Jurkat, Clone E6-1 (cell line): ENCODE data around the gene PIK3R4.

Experiments used
- DNase-seq: peaks from one replicate; pipeline ENCODE4 v3.0.0-alpha.2; 2011; ENCODE audit warnings: low read depth, low spot score
- H3K4me3 ChIP-seq: 2 replicates; pipeline ENCODE4 v1.5.1; 2011; ENCODE audit warnings: mild to moderate bottlenecking, low read length, control low read depth, moderate library complexity

PIK3R4 gene

GRCh38 chr3:130702985-130703384 lies 43.6 kb downstream of the PIK3R4 start:
- no peak for DNase-seq

GRCh38 chr3:130700541-130700940 lies 46.1 kb downstream of the PIK3R4 start:
- no peak for DNase-seq
- no peak overlapping the region for H3K4me3 ChIP-seq

More at GRCh38 chr3:130702985-130703384, 43.6 kb downstream of the PIK3R4 start:
- H3K4me3 ChIP-seq = no peak overlapping the region

- DNase-seq = peak; percentile 39
- H3K4me3 ChIP-seq = no peak overlapping the region
These were observed 46.9 kb downstream of the PIK3R4 start for GRCh38 chr3:130699765-130700164.

- no peak overlapping the region for H3K4me3 ChIP-seq
- DNase-seq = no peak
These were observed 53.3 kb downstream of the PIK3R4 start for GRCh38 chr3:130693314-130693713.

GRCh38 chr3:130692455-130692854 lies 54.2 kb downstream of the PIK3R4 start:
- H3K4me3 ChIP-seq = no peak overlapping the region
- no peak for DNase-seq

DNA sequence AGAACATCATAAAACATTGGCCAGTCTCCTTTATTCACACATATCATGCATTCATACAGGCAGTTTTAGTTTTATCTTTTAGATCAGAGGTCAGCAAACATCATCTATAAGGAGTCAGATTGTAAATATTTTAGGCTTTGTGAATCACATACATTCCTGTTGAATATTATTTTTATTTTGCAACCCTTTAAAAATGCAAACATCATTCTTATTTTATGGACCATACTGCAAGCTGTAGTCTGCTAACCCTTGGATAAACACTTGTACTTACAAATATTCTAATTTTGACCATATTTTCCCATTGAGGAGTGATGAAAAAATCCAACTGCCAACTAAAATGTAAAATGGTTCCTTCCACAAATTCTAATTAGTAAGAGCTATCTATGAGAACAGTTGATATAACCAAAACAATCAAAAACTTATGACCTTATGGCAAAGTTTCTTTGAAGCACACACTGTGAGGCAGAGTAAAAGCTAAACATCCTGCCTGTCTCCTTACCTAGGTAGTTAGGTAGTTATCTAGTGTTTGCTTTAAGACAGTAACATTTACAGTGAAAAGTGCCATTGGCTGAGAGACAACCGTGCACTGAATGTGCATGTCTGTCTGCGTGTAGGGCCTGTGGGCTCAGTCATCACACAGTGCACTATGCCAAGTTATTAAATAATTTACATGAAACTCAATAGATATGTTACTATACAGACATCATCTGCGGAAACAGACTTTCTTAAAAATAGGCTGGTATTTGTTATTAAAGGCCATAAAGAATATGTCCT lies 57.7 kb downstream of the PIK3R4 start:
- DNase-seq = no peak
- H3K4me3 ChIP-seq = no peak overlapping the region

GRCh38 chr3:130688015-130688688 lies 58.5 kb downstream of the PIK3R4 start:
- no peak overlapping the region for H3K4me3 ChIP-seq

DNA sequence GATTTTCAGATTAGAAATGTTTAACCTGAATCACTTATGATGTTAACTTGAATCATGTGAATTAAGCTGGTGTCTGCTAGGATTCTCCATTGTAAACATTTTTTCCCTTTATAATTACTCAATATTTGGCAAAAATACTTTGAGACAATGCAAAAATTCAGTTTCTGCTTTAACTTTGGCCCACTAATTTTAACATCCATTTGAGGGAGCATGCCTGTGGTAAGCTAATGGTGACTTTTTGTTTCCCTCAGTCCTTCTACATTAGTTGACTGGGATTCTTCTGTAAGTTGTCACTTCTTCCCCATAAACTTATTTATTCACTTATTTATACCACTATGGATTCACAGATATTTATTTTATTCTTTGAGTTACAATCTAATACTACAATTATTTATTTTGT lies 59.3 kb downstream of the PIK3R4 start:
- H3K4me3 ChIP-seq = no peak overlapping the region
- DNase-seq = no peak

More at GRCh38 chr3:130688015-130688688, 58.5 kb downstream of the PIK3R4 start:
- DNase-seq = no peak

- no peak for DNase-seq
- no peak overlapping the region for H3K4me3 ChIP-seq
These were observed 59.8 kb downstream of the PIK3R4 start for GRCh38 chr3:130686833-130687232.

DNA sequence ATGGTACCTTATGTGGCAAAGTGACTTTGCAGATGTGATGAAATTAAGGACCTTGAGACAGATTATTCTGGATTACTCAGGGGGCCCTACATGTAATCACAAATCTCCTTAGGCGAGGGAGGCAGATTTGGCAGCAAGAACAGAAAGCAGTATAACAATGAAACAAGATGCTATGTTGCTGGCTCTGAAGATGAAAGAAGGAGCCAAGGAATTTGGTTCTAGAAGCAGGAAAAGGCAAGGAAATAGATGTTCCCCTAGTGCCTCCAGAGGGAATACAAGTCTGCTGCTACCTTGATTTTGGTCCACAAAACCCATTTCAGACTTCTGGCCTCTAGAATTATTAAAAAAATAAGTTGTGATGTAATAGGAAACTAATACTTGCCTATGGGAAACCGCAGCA lies 64.5 kb downstream of the PIK3R4 start:
- no peak overlapping the region for H3K4me3 ChIP-seq
- no peak for DNase-seq

- H3K4me3 ChIP-seq = no peak overlapping the region
- no peak for DNase-seq
These were observed 67.4 kb downstream of the PIK3R4 start for GRCh38 chr3:130679218-130679617.

DNA sequence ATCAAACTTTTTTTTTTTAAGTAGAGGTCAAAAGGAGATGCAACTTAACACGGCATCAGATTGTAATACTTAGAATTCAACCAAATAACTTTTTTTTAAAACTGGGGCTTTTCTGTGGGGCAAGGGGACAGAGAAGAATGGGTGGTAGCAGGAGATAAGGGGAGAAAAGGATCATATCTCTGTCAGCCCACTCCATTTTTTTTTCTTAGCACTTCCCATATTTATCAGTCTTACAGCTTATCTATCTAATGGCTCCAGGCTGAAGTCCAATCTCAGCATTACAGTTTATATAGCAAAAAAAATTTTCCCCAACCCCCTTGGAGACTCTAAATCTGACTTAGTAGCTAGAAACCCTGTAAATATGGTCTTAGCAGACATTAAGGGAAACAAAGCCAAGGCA lies 69.3 kb downstream of the PIK3R4 start:
- DNase-seq = no peak
- H3K4me3 ChIP-seq = no peak overlapping the region

GRCh38 chr3:130671545-130672312 lies 74.9 kb downstream of the PIK3R4 start:
- peak; percentile 75 for DNase-seq
- no peak overlapping the region for H3K4me3 ChIP-seq

DNA sequence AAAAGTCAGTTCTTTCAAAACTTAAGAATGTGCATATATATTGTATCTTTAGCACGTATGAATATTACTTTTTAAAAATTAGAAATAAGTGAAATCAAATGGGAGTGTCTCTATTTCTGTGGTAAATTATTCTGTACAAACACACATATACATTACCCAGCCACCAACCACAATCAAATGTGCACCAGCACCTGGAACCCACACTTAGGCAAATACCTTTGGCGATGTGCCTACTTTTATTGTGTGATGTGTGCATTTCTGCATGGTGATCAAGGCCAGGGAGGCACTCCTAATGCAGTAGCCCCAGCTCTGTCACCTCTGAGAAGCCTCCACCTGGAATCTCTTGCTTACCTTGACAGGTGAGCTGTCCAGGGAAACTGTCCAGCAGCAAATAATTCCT lies 76.9 kb downstream of the PIK3R4 start:
- H3K4me3 ChIP-seq = no peak overlapping the region
- peak; percentile 20 for DNase-seq

GRCh38 chr3:130663092-130663491 lies 83.5 kb downstream of the PIK3R4 start:
- no peak overlapping the region for H3K4me3 ChIP-seq
- DNase-seq = no peak

- H3K4me3 ChIP-seq = no peak overlapping the region
- DNase-seq = no peak
These were observed 84.1 kb downstream of the PIK3R4 start for GRCh38 chr3:130662501-130662996.

DNA sequence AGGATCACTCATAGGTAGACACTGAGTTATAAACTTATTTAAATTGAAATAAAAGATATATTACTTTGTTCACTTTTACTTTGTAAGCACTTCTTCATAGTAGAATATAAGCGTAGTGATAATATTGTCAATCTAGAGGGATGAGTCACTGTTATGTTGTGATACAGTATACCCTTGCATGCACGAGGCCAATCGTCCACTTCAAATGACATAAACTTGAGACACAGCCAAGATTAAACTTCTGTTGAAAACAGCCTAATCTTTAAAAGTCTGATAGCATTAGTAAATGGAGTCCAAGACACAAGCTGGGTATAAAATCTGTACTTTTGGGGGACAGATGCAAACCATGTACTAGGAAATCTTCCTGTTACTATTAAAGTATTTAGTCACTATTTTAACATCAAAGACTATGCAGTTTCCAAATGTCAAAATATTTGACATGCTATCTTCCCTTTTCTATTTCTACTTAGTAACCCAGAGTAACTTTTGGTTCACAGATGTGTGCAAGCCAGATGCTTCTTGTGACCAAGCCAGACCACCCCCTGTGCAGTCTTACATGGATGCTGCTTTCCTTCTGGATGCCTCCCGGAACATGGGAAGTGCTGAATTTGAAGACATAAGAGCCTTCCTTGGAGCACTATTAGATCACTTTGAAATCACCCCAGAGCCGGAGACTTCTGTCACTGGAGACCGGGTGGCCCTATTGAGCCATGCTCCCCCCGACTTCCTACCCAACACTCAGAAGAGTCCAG lies 85.3 kb downstream of the PIK3R4 start:
- no peak for DNase-seq

GRCh38 chr3:130659911-130660310 lies 86.7 kb downstream of the PIK3R4 start:
- no peak for DNase-seq
- no peak overlapping the region for H3K4me3 ChIP-seq

More for the DNA sequence above, 85.3 kb downstream of the PIK3R4 start:
- H3K4me3 ChIP-seq = no peak overlapping the region

DNA sequence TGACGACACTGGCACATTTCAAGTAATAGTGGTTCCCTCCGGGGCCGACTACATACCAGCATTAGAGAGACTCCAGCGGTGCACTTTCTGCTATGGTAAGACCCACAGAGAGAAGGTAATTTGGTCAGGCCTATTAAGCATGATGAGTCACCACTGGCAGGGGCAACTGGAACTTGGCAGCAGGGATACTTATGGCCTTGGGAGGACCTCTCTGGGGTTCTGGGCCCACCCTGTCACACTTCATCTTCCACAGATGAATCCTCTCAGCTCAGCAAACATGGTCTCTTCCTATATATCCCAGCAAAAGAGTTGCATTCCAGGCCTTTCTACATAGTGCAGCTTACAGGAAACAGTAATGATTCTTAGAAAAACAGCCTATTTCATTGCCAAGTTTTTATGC lies 88.0 kb downstream of the PIK3R4 start:
- DNase-seq = no peak

More for the DNA sequence above, 88.0 kb downstream of the PIK3R4 start:
- no peak overlapping the region for H3K4me3 ChIP-seq
